ENCODE results near the gene SMAD6.

The SMAD6 gene

GRCh38 chr15:66777054-66777453, 75.0 kb downstream of the SMAD6 start:
- no peak overlapping the region for H3K4me3 ChIP-seq (ENCODE audit: low read depth, low read length)
- no peak for TF ChIP-seq CTCF (IDR thresholded peaks at IDR 0.05; ENCODE audit: low read depth, low read length, missing control alignments)
- DNase-seq (ENCODE audit: low read depth) = no peak

GRCh38 chr15:66777596-66778313, 75.7 kb downstream of the SMAD6 start:
- no peak for DNase-seq (ENCODE audit: low read depth)
- no peak overlapping the region for H3K4me3 ChIP-seq (ENCODE audit: low read depth, low read length)
- no peak for TF ChIP-seq CTCF (IDR thresholded peaks at IDR 0.05; ENCODE audit: low read depth, low read length, missing control alignments)

- TF ChIP-seq CTCF (IDR thresholded peaks at IDR 0.05; ENCODE audit: low read depth, low read length, missing control alignments) = no peak
Measured at GRCh38 chr15:66778314-66778665, 76.3 kb downstream of the SMAD6 start.

GRCh38 chr15:66778716-66779115, 76.7 kb downstream of the SMAD6 start:
- no peak for DNase-seq (ENCODE audit: low read depth)
- no peak for TF ChIP-seq CTCF (IDR thresholded peaks at IDR 0.05; ENCODE audit: low read depth, low read length, missing control alignments)

More at GRCh38 chr15:66778314-66778665, 76.3 kb downstream of the SMAD6 start:
- no peak overlapping the region for H3K4me3 ChIP-seq (ENCODE audit: low read depth, low read length)
- DNase-seq (ENCODE audit: low read depth) = no peak

GRCh38 chr15:66779331-66780009, 77.4 kb downstream of the SMAD6 start:
- TF ChIP-seq CTCF (IDR thresholded peaks at IDR 0.05; ENCODE audit: low read depth, low read length, missing control alignments) = no peak
- DNase-seq (ENCODE audit: low read depth) = no peak
- H3K4me3 ChIP-seq (ENCODE audit: low read depth, low read length) = no peak overlapping the region

More at GRCh38 chr15:66778716-66779115, 76.7 kb downstream of the SMAD6 start:
- no peak overlapping the region for H3K4me3 ChIP-seq (ENCODE audit: low read depth, low read length)

- DNase-seq (ENCODE audit: low read depth) = no peak
- TF ChIP-seq CTCF (IDR thresholded peaks at IDR 0.05; ENCODE audit: low read depth, low read length, missing control alignments) = no peak
- no peak overlapping the region for H3K4me3 ChIP-seq (ENCODE audit: low read depth, low read length)
Measured at GRCh38 chr15:66780172-66780972, 78.3 kb downstream of the SMAD6 start.
